NCI-H345 (cell line): ENCODE results near the gene KDM4E.

Experiments
- DNase-seq: peaks from one replicate; lab custom pipeline; 2025; lab: John Stamatoyannopoulos, UW

KDM4E gene

DNA sequence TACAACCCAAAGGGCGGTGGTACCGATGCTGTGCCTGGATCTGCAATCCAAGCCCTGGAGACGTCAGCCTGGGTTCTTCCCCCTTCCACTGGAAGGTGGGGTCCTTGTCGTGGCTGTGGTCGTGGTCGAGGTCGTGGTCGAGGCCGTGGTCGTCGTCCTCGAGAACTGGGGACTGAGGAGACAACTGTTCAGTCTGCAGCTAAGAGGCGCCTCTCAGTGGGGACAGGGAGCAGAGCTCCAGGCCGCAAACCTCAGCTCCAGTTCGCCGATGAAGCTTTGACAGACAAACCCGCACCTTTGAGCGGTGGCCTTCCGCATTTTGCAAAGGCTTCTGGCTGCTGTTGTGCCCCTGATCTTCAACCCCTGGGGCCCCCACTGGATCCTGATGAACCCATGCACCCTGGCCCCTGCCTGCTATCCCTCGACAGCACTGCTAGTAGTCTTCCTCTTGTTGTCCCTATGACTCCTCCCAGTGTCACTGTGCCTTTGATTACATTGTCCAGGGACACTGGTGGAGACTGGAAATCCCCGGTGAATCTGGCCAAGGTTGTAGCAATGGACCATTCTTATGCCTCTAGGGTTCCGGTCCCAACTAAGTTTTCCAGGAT is 25.6 kb downstream of the KDM4E start:
- DNase-seq = no peak

DNA sequence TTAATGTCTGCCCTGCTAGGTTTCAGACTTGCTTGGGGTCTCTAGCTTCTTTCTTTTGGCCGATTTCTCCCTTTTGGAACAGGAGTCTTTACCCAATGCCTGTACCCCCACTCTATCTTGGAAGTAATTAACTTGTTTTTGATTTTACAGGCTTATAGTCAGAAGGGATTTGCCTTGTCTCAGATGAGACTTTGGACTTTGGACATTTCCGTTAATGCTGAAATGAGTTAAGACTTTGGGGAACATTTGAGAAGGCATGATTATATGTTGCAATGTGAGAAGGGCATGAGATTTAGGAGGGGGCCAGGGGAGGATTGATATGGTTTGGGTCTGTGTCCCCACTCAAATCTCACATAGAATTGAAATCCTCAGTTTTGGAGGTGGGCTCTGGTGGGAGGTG is 29.3 kb downstream of the KDM4E start:
- DNase-seq = no peak

DNA sequence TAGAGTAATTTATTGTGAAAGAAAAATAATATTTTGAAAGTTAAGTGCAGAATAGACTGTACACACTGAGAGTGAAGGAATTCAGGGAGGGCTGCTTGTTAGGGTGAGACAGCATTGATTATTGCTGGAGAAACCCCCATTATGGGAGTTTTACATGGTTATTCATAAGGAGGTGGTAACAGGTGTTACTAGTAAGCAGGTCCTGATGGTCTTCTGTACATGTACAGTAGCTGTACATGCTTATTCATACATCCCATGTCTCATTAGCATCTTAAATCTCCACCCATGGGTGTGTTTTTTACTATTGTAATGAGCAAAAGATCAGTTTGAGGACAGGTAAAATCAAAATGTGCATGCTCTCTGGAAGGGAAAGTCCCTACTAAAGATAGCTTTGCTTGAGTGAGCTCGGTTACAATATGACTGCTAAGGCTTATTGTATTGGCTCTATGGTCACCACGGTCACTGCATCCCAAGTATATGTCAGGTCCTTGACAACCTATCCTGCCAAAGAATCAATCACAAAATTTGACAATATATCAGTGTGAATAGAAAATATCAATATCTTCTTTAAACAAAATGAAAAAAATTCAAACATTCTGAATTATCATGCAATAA is 30.3 kb downstream of the KDM4E start:
- DNase-seq = no peak

DNA sequence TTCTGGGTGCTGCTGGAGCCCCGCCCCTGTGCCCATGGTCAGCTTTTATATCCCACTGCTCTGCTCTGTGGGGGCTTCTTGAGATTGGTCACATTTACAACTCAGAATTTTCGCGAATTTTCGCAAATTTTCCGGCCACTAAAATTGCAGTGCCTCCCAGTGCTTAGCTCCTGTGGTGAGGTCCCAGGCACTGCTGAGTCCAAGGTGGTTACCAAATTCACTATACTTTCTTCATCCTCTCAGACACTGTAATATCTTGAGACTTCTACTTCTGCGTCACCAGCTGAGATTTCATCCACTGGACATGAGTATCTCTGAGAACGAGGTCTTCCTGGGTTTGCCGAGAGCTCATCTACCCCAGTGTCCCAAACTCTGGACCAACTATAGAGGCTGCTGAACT is 32.9 kb downstream of the KDM4E start:
- DNase-seq = no peak

DNA sequence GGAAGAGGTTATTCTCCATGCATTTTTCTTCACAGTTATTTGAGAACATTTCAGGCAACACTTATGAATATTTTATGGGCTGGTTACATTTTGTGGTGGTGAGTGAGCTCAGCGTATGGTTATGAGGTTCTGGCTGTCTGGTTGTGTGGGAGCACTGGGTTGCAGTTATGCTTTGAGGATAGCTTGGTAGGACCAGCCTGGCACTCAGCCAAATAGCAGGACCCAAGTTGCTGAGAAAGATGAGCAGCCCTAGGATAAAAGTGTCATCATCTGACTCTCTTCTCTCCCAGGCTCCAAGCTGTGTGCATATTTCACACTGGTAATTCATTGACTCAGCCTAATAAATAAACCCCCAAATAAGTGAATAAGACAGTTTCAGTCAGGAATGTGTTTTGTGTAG is 33.6 kb downstream of the KDM4E start:
- no peak for DNase-seq

DNA sequence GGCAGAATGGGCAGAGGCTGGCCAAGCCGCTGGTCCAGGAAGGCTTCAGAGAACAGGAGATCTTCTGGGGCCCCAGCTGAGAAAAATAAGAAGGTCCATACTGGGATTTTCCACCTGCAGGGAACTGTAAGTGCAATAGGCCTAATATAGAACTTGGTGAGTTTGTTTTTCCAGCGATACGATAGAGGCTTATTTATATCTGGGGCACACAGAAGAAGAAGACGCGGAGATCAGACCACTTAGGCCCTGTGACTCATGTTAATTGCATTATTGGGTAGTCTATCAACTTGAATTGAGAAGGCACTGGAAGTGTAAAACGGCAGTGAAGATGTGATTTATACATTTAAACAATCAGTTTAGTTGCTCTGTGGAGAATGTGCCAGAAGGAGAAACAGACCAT is 34.0 kb downstream of the KDM4E start:
- DNase-seq = no peak

DNA sequence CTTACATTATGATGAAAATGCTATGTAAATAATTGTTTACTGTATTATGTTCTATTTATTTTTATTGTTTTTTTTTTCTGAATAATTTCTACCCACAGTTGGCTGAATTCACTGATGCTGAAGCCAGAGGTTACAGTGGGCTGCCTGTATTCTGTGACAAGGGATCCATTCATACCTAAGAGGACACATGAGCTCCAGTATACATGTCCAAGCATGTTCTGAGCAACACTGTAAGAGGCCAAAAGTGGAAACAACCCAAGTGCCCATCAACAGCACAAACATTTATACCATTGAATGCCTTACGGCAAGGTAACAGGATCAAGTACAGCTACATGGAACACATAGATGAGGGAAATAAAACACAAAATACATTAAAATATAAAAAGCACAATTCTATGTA is 40.3 kb downstream of the KDM4E start:
- DNase-seq = peak; percentile 83

DNA sequence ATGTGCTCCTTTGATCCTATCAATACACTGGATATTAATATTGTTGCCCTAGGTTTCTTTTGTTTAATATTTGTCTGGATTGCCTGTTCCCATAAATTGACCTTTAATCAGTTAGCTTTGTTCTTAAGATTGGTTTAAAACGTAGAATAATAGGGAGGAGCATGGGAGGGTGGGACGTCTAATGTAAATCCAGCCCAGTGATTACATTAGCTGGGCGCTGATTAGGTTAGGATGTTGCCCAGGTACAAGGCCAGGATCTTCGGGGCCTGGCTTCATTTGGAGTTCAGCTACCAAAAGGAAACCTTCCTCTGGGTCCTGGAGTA is 41.6 kb downstream of the KDM4E start, which contains the start of gene SRSF8:
SRSF8 (plus strand) TSS at position 204 of the 323 bp plus-strand sequence. CDS start 308 bp downstream, outside the sequence.
- DNase-seq = no peak

DNA sequence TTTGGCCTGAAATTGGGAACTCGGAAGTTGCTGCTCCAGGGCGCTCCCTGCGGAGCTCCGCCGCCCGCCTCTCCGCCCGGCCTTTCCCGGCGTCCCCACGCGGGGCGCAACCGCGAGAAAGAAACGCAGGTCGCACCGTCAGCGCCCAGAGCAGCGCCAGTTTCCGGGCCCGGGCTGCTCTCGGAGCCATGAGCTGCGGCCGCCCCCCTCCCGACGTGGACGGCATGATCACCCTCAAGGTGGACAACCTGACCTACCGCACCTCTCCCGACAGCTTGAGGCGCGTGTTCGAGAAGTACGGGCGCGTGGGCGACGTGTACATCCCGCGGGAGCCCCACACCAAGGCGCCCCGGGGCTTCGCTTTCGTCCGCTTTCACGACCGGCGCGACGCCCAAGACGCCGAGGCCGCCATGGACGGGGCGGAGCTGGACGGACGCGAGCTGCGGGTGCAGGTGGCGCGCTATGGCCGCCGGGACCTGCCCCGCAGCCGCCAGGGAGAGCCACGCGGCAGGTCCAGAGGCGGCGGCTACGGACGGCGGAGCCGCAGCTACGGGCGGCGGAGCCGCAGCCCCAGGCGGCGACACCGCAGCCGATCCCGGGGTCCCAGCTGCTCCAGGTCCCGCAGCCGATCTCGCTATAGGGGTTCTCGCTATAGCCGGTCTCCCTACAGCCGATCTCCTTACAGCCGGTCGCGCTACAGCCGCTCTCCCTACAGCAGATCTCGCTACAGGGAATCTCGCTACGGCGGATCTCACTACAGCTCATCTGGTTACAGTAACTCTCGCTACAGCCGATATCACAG is 42.2 kb downstream of the KDM4E start:
- DNase-seq = peak; percentile 79

DNA sequence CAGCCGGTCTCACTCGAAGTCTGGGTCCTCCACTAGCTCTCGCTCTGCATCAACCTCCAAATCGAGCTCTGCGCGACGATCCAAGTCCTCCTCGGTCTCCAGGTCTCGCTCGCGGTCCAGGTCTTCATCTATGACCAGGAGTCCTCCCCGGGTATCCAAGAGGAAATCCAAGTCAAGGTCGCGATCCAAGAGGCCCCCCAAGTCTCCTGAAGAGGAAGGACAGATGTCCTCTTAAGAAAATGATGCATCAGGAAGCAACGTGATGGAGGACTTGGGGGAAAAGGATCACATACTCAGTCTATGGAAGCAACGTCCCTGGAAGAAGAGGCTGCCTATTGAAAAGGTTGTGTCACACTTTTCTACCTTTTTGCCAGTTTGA is 42.8 kb downstream of the KDM4E start:
- peak; percentile 55 for DNase-seq

DNA sequence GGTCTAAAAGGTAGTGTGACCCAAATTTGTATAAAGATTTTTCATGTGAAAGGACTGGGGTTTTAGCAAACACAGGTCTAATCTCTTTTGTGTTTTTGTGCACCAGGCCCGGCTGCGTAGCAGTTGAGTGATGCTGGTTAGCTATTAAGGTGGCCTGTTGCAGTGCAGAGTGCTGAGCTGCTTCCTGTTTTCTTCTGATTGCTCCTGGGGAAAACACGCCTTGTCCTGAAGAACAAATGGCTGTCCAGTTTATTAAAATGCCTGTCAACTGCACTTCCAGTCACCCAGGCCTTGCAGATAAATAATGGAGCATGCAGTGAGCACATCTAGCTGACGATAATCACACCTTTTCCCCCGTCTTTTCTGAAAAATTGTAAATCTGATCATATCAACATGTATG is 43.5 kb downstream of the KDM4E start:
- DNase-seq = peak; percentile 87

DNA sequence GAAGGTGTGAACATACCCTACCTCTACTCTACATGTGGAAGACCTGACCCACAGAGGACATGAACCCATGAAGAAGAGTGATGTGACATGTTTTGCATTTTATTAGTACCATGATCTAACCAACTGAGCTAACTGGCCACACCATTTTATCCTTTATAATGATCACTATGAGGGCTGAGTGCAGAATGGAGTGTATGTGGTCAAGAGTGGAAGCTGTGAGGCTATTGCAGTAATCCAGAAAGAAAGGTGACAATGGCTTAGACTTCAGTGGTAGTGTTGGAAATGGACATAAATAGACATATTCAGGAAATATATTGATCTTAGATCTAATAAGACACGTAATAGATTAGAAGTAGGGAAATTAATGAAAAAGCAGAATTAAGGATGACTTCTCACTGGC is 45.4 kb downstream of the KDM4E start:
- no peak for DNase-seq

DNA sequence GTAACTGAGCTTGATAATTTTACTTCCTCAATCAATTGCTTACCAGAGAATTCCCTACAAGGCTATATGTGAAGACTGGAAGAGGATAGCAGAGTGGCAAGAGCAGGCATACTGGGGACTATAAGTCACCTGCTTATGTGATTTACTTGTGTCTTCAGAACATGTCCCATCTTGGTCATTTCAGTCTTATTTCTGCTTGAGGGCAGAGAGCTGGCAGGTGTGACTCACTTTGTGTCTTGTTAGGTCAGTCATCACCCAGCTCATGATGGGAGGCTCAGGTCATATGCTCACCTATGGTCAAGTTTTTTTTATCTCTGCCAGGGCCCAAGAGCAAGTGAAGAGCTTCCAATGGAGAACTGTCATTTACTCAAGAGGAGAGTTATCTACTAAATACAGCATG is 47.9 kb downstream of the KDM4E start:
- no peak for DNase-seq

DNA sequence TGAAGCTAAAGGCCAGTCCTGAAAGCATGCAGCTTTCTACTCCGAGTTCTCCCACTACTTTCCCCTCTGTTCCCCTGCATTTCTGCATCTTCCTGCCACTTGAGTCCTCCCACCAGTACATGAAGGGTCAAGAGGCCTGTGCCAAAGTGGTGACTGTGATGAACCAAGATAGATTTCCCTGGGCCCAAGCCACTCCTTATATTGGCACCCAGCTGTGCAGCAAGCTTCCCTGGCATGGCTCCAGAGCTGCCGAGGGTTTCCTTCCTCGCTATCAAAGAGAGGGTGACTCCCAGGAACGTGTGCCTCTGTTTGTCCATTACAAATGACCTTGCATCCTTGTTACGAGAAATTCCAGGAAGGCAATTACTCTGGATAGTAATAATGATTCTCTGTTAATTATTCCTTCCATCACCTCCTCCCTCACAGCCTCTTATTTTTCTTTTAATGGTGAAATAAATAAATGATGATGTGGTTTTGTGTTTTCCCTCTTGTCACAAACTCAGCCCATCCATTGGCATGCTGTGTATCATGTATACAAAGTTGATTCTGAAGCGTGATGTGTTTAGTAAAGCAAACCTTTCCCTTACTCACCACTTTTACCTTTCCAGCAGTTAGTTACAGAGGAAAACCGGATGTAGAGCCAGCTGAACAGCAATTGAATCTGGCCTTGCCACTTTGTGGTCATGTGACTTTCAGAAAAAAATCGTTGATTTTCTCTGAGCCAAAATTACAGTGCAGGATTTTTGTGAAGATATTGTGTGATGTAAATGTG is 49.9 kb downstream of the KDM4E start:
- DNase-seq = peak; percentile 31

DNA sequence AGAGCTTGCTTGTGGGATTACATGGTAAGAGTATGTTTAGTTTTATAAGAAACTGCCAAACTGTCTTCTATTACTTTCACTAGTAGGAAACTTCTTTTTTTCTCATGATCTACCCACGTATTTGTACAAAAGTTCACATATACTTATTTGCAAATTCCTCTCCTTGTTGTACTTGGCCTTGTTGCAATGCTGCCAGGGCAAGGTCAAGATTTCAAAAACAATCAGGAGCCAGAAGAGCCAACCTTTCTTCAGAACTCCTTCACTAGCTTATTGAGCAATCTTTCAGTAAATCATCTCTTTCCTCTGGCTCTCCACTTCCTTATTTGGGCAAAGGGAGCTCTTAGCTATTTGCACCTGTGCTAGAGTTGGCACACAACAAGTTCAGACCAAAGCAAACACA is 51.4 kb downstream of the KDM4E start:
- DNase-seq = no peak

DNA sequence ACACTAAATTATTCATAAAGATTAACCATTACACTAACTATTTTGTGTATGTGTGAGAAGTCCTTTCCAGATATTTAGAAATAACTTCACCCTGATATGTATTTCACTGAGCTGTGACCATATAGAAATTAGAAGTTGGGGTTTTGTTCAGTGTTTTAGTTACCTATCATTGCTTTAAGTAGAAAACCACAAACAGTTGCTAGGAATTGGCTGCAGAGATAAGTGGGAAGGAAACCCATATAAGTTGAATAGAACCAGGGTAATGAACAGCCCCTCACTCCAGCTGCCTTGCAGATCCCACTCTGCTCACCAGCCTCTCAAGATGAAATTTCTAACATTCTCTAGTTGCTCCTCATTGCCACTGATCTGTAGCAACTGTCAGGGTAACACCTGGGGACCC is 51.9 kb downstream of the KDM4E start:
- no peak for DNase-seq
